HG03520 (cell line): Measurements from ENCODE around the gene SENP6.
A peak's percentile ranks its signal among the peaks of the same experiment; 100 is the strongest.
"Not testable (repeated sequence)": the region's sequence is repeated elsewhere in the genome, so short reads cannot be mapped to it uniquely, and the experiment has no call there.

ENCODE experiments used
- ATAC-seq: cut with Tn5 transposase; IDR thresholded peaks from one replicate; pipeline ENCODE4 v1.9.1; 2021; ENCODE audit warnings: mild to moderate bottlenecking, moderate library complexity; ENCODE audit not compliant: unreplicated experiment

The SENP6 gene

GRCh38 chr6:75656479-75656878 lies 54.8 kb downstream of the SENP6 start:
- ATAC-seq: no peak

DNA sequence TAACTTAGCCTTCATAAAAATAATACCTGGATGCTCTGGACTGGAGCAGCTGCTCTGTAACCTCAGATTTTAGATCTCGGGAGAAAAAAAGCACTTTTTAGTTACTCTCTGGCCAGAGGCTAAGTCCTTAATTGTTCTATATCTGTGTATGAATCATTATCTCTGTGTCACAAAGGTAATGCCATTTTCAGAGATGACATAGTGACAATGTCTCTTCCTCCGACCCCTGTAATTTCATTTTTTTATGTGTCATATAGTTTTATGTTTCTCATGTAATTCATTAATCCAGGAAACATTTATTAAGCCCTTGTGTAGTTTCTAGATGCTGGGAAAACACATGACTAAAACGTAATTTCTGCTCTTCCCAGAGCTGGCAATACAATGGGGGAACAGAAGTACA lies 55.6 kb downstream of the SENP6 start:
- no peak for ATAC-seq

DNA sequence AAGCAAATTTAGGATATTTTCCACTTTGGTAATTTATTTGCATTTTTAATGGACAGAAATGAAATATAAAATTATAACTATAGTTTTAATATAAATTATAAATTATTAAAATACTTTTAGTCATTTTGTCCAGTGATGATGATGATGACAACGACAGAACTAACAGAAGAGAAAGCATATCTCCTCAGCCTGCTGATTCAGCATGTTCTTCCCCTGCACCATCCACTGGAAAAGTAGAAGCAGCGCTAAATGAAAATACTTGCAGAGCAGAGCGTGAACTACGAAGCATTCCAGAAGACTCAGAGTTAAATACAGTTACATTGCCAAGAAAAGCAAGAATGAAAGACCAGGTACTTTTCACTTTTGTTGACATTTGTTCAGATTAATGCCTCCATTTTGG lies 64.9 kb downstream of the SENP6 start:
- ATAC-seq: no peak

DNA sequence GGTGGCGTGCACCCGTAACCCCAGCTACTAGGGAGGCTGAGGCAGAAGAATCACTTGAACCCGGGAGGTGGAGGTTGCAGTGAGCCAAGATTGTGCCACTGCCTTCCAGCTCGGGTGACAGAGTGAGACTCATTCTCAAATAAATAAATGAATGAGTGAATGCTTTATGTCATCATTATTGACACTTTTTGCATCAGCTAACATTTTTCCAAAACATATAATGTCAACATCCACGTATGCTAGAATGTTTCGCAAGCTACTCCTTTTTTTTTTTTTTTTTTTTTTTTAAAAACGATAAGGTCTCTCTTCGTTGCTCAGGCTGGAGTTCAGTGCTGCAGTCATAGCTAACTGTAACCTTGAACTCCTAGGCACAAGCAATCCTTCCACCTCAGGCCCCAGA lies 72.2 kb downstream of the SENP6 start:
- no peak for ATAC-seq

DNA sequence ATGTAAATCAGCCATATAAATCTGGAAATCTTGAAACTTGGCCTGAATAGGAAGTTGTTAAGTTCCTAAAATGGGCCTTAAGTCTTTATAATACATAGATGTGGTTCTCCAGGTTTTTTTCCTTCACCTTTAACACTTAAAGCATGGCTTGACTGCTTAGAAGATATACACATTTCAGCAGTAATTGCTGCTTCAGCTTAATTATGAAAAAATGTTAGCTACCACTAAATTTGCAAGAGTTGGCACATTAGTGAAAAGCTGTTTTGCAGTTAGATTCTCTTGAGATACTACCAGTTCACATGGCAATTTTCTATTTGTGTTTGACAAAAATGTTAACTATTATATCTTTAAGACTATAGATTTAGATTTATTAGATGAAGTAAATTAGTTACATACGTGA lies 74.7 kb downstream of the SENP6 start:
- ATAC-seq: no peak

DNA sequence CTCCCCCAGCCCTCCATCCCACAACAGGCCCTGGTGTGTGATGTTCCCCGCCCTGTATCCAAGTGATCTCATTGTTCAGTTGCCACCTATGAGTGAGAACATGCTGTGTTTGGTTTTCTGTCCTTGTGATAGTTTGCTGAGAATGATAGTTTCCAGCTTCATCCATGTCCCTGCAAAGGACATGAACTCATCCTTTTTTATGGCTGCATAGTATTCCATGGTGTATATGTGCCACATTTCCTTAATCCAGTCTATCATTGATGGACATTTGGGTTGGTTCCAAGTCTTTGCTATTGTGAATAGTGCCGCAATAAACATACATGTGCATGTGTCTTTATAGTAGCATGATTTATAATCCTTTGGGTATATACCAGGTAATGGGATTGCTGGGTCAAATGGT lies 80.9 kb downstream of the SENP6 start:
- not testable (repeated sequence) for ATAC-seq

DNA sequence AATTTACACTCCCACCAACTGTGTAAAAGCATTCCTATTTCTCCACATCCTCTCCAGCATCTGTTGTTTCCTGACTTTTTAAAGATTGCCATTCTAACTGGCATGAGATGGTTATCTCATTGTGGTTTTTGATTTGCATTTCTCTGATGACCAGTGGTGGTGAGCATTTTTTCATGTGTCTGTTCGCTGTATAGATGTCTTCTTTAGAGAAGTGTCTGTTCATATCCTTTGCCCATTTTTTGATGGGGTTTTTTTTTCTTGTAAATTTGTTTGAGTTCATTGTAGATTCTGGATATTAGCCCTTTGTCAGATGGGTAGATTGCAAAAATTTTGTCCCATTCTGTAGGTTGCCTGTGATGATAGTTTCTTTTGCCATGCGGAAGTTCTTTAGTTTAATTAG lies 81.3 kb downstream of the SENP6 start:
- not testable (repeated sequence) for ATAC-seq

DNA sequence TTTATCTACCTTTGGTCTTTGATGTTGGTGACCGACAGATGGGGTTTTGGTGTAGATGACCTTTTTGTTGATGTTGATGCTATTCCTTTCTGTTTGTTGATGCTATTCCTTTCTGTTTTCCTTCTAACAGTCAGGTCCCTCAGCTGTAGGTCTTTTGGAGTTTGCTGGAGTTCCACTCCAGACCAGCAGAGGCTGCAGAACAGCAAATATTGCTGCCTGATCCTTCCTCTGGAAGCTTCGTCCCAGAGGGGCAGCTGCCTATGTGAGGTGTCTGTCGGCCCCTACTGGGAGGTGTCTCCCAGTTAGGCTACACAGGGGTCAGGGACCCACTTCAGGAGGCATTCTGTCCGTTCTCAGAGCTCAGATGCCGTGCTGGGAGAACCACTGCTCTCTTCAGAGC lies 85.9 kb downstream of the SENP6 start:
- not testable (repeated sequence) for ATAC-seq

GRCh38 chr6:75687937-75688336 lies 86.3 kb downstream of the SENP6 start:
- not testable (repeated sequence) for ATAC-seq

GRCh38 chr6:75689576-75689975 lies 87.9 kb downstream of the SENP6 start:
- ATAC-seq: no peak

GRCh38 chr6:75691012-75691411 lies 89.3 kb downstream of the SENP6 start:
- no peak for ATAC-seq

- ATAC-seq: no peak
These were observed 91.9 kb downstream of the SENP6 start for GRCh38 chr6:75693534-75693933.

DNA sequence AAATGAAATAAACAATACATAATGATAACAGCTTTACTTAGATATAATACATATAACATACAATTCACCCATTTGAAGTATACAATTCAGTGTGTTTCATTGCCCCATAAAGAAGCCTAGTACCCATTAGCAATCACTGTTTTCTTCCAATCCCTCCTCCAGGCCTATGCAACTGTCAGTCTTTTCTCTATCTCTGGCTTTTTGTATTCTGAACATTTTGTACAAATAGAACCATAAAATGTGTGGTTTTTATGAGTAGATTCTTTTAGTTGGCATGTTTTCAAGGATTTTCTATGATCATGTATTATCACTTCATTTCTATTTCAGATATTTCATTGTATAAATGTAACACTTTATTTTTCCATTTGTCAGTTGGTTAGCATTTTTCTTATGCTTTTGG lies 92.7 kb downstream of the SENP6 start:
- no peak for ATAC-seq

GRCh38 chr6:75708334-75708733 lies 106.7 kb downstream of the SENP6 start:
- ATAC-seq: not testable (repeated sequence)

DNA sequence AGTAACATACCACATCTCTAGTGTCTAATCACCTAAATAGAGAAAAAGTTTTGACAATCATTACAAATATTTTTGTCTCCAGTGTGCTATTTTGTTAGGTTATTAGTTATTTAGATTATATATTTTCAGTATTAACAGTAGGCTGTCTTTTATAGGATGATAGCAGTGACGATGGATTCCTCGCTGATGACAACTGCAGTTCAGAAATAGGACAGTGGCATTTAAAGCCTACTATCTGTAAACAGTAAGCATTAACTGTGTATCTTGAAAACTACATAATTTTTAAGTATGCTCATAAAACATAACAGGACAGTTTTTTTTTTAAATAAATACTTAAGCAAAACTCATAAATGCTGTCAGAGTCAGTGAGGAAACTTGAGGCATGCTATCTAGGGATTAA lies 109.5 kb downstream of the SENP6 start:
- no peak for ATAC-seq

DNA sequence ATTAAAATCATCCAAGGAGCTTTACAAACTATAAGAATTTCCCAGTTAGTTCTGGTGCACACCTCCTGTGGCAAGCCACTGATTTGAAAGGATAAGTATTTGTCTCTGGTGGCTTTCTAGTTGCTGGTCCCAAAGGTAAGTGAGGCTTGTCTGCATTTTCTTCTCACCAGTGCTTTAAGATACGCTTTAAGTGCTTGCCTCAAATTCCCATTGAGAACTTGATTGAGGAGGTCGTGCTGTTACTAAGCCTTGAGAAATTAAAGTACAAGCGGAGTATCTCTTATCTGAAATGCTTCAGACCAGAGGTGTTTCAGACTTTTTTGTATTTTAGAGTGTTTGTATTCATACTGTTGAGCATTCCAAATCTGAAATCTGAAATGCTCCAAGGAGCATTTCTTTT lies 117.5 kb downstream of the SENP6 start:
- ATAC-seq: no peak

- ATAC-seq: no peak
These were observed 121.7 kb downstream of the SENP6 start for GRCh38 chr6:75723382-75723781.

GRCh38 chr6:75727206-75727605 lies 125.5 kb downstream of the SENP6 start:
- no peak for ATAC-seq

DNA sequence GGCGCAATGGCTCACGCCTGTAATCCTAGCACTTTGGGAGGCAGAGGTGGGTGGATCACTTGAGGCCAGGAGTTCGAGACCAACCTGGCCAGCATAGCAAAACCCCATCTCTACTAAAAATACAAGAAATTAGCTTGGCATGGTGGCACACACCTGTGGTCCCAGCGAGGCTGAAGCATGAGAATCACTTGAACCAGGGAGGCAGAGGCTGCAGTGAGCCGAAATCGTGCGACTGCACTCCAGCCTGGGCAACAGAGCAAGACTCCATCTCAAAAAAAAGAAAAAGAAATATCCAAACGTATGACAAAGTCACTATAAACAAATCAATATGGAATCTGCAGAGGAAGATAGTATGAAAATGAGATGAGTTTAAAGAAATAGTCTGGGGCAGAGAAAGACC lies 129.3 kb downstream of the SENP6 start:
- ATAC-seq: not testable (repeated sequence)

DNA sequence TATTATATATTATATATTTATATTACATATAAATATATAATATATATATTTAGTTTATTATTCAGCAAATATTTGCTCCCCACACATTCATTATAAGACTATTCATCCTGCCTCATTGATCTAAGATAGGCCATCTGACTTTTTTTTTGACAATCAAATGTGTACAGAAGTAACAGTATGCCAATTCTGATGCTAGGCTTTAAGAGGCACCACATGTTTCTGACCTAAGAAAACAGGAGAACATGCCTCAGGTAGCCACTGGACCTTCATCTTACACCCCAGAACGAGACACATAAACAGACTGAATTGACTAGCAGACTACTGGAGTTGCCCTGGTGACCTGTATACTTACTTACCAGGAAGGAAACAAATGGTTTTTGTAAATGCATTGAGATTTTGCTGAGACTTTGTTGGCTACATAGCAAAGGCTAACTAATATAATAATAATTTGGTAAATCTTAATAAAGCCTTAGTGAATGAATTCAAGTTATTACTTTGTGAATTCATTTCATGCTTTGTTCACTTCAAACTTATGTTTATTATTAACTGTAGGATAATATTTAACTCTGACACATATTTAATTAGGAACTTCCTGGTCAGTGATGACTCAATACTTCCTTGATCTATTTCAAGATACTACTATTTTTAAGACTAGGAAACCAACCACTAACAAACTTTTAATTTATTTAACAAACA lies 134.0 kb downstream of the SENP6 start:
- ATAC-seq: peak; percentile 91

GRCh38 chr6:75743971-75744370 lies 142.3 kb downstream of the SENP6 start:
- no peak for ATAC-seq

DNA sequence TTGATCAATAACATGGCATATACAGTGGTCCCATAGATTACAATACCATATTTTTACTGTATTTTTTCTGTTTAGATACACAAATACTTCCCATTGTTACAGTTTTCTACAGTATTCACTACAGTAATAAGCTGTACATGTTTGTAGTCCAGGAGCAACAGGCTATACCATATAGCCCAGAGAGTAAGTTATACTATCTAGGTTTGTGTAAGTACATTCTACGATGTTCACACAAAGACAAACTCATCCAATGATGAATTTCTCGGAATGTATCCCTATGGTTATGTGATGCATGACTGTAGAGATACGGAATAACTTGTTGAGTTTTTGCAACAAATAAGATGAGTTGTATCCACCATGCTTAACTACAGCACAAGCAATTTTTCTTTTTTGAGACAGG lies 143.7 kb downstream of the SENP6 start:
- no peak for ATAC-seq

- no peak for ATAC-seq
These were observed 144.5 kb downstream of the SENP6 start for GRCh38 chr6:75746221-75746620.
